ENCODE measurements around the gene ALS2.

ALS2 gene

DNA sequence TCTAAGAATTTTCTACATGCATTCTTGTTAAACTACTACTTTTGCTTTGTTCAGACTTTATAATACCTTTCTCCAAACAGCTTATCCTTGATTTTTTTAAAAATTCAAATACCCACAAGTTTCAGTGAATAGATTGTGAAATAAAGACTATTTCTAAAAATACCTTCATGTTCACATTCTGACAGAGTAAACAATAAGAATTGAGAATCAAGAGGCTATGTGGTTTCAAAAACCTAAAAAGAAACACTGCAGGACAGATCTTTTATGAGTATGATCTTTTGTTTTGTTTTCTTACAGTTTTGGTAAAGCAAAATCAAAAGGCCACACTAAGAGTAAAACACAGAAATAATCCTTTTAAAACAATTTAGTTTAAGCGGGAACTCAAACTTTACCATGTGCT is 21.2 kb downstream of the ALS2 start:
- no peak overlapping the region for H3K4me3 ChIP-seq (ENCODE audit: low read depth, low read length)
- DNase-seq (ENCODE audit: low read depth) = no peak
- no peak for TF ChIP-seq MYC (IDR thresholded peaks at IDR 0.05; ENCODE audit: low read depth, low read length)
- TF ChIP-seq, protein P1, sequence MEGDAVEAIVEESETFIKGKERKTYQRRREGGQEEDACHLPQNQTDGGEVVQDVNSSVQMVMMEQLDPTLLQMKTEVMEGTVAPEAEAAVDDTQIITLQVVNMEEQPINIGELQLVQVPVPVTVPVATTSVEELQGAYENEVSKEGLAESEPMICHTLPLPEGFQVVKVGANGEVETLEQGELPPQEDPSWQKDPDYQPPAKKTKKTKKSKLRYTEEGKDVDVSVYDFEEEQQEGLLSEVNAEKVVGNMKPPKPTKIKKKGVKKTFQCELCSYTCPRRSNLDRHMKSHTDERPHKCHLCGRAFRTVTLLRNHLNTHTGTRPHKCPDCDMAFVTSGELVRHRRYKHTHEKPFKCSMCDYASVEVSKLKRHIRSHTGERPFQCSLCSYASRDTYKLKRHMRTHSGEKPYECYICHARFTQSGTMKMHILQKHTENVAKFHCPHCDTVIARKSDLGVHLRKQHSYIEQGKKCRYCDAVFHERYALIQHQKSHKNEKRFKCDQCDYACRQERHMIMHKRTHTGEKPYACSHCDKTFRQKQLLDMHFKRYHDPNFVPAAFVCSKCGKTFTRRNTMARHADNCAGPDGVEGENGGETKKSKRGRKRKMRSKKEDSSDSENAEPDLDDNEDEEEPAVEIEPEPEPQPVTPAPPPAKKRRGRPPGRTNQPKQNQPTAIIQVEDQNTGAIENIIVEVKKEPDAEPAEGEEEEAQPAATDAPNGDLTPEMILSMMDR (IDR thresholded peaks at IDR 0.05; ENCODE audit: low read depth, low read length) = no peak
- TF ChIP-seq POLR2A (IDR thresholded peaks at IDR 0.05; ENCODE audit: extremely low read depth, insufficient read length) = no peak
- TF ChIP-seq, protein P2, sequence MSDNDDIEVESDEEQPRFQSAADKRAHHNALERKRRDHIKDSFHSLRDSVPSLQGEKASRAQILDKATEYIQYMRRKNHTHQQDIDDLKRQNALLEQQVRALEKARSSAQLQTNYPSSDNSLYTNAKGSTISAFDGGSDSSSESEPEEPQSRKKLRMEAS (IDR thresholded peaks at IDR 0.05; ENCODE audit: low read depth, low read length) = no peak

DNA sequence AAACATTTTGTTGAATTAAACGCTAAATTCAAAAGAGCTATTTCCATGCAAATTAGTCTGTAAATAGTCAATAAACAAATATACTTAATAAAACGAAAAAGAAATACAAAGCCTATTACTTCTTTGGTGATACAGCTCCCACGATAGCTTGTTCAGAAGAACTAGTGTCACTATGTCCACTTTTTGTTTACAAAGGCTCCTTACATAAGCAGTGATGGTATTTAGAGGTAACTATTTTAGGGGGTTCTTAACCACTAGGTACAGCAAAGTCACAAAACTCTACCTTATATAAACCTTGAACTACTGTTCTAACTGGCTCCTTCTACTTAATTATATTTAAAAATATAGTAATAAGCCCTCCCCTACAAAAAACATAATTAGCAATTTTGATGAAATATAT is 21.9 kb downstream of the ALS2 start:
- H3K4me3 ChIP-seq (ENCODE audit: low read depth, low read length) = no peak overlapping the region
- no peak for TF ChIP-seq POLR2A (IDR thresholded peaks at IDR 0.05; ENCODE audit: extremely low read depth, insufficient read length)
- TF ChIP-seq, protein P2 (IDR thresholded peaks at IDR 0.05; ENCODE audit: low read depth, low read length) = no peak
- TF ChIP-seq MYC (IDR thresholded peaks at IDR 0.05; ENCODE audit: low read depth, low read length) = no peak
- TF ChIP-seq, protein P1 (IDR thresholded peaks at IDR 0.05; ENCODE audit: low read depth, low read length) = no peak
- DNase-seq (ENCODE audit: low read depth) = no peak

DNA sequence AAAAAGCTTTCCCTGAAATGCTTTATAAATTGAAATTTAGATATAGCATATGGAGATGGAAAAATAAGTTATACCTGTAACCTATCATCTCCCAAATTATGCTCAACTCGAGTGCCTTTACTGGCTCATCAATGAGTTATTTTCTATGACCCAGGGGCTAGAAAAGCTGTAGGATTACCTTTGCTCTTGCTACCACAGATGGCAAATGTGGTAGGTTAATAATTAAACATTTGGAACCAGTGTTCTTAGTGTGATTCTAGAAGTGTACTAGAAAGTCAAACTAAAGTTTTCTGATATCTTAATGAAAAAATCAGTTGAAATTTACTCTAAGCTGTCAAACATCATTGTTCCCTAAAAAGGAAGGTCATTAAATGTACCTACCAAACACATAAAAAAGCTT is 22.5 kb downstream of the ALS2 start:
- no peak for DNase-seq (ENCODE audit: low read depth)
- TF ChIP-seq POLR2A (IDR thresholded peaks at IDR 0.05; ENCODE audit: extremely low read depth, insufficient read length) (no peak), MYC (IDR thresholded peaks at IDR 0.05; ENCODE audit: low read depth, low read length) (no peak)
- TF ChIP-seq, protein P1 (IDR thresholded peaks at IDR 0.05; ENCODE audit: low read depth, low read length) = no peak
- TF ChIP-seq, protein P2 (IDR thresholded peaks at IDR 0.05; ENCODE audit: low read depth, low read length) = no peak
- no peak overlapping the region for H3K4me3 ChIP-seq (ENCODE audit: low read depth, low read length)

DNA sequence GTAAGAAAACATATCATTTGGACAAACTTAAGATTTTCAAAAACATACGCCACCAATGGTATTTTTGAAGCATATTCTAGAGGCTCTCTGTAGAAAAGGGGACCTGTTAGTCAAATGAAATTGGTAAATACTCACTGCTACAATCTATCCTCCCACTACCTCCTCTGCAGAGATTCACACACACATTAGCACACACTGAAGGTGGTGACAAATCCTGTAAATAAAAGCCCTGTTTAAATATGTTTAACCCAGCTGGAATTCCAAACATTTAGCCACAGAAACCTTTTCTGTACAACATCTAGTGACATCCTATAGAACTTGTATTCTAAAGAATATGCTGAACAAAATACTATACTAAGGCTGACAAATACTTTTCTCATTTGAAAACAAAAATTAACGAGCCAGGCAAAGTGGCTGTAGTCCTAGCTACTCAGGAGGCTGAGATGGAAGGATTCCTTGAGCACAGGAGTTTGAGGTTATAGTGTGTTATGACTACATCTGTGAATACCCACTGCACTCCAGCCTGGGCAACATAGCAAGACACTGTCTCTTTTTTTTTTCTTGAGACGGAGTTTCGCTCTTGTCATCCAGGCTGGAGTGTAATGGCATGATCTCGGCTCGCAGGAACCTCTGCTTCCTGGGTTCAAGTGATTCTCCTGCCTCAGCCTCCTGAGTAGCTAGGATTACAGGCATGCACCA is 25.9 kb downstream of the ALS2 start:
- H3K4me3 ChIP-seq (ENCODE audit: low read depth, low read length) = no peak overlapping the region
- DNase-seq (ENCODE audit: low read depth) = no peak
- TF ChIP-seq, protein P1 (IDR thresholded peaks at IDR 0.05; ENCODE audit: low read depth, low read length) = no peak
- no peak for TF ChIP-seq POLR2A (IDR thresholded peaks at IDR 0.05; ENCODE audit: extremely low read depth, insufficient read length)
- TF ChIP-seq MYC (IDR thresholded peaks at IDR 0.05; ENCODE audit: low read depth, low read length) = no peak
- TF ChIP-seq, protein P2 (IDR thresholded peaks at IDR 0.05; ENCODE audit: low read depth, low read length) = no peak

DNA sequence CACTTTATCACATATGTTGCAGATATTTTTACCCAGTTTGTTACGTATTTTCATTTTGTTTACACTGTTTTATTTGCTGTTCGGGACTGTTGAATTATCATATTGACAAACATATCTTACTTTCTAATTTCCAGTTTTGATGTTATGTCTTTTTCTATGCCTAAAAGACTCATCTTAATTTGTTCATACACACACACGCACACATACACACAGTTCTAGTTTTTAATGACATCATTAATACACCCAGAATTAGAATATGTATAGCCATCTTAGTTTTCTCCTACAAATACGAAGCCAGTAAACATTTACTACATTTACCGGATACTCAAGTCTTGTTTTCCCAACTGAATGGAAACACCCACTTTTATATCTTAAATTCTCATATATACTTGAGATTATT is 29.2 kb downstream of the ALS2 start:
- no peak for DNase-seq (ENCODE audit: low read depth)
- H3K4me3 ChIP-seq (ENCODE audit: low read depth, low read length) = no peak overlapping the region
- TF ChIP-seq, protein P1 (IDR thresholded peaks at IDR 0.05; ENCODE audit: low read depth, low read length) = no peak
- TF ChIP-seq POLR2A (IDR thresholded peaks at IDR 0.05; ENCODE audit: extremely low read depth, insufficient read length) (no peak), MYC (IDR thresholded peaks at IDR 0.05; ENCODE audit: low read depth, low read length) (no peak)
- TF ChIP-seq, protein P2 (IDR thresholded peaks at IDR 0.05; ENCODE audit: low read depth, low read length) = no peak

Measured in NB4 (cell line).